ENCODE measurements around the gene DNAJC24.
"Not testable (repeated sequence)": the region's sequence is repeated elsewhere in the genome, so short reads cannot be mapped to it uniquely, and the experiment has no call there.

DNAJC24 gene

GRCh38 chr11:31369348-31370329, at the start of gene DNAJC24, which contains the start of gene DCDC1:
DNAJC24 (plus strand) TSS chr11:31369860; CDS start chr11:31370749, 889 bp downstream.
DCDC1 (minus strand) TSS chr11:31369739; CDS start chr11:31328280, 41,459 bp downstream.
- peak within 1 kb of the TSS; percentile 82 for H3K27ac ChIP-seq (ENCODE audit: low read length)
- H3K4me2 ChIP-seq (ENCODE audit: insufficient read depth, low read length), result peak within 1 kb of the TSS; percentile 95
- no peaks in the 10 kb centered on the region for H4K20me1 ChIP-seq (ENCODE audit: insufficient read depth, low read length)
- H3K4me3 ChIP-seq (ENCODE audit: low read depth in 1 of 2, low read length in 2 of 2), result peak within 1 kb of the TSS; percentile 88 to 93
- no peak for TF ChIP-seq CTCF (IDR thresholded peaks at IDR 0.05; ENCODE audit: borderline replicate concordance, extremely low read depth, low read length, poor library complexity, severe bottlenecking)
- TF ChIP-seq EZH2 (IDR thresholded peaks at IDR 0.05; ENCODE audit: borderline replicate concordance, low read depth, low read length, severe bottlenecking), result no peak
- H3K27me3 ChIP-seq (ENCODE audit: insufficient read depth, low read length, poor library complexity), result no peaks in the 10 kb centered on the region
- H3K4me1 ChIP-seq (ENCODE audit: insufficient read depth, low read length), result peaks cover 28% of the 10 kb centered on the region
- DNase-seq (peak; percentile 92), ATAC-seq (ENCODE audit: insufficient read depth, low read depth) (peak; percentile 93)
- H3K79me2 ChIP-seq (ENCODE audit: insufficient read depth, low read length), result peaks cover 14% of the 10 kb centered on the region
- no peaks in the 10 kb centered on the region for H3K36me3 ChIP-seq (ENCODE audit: insufficient read depth, low read length)
- peak within 1 kb of the TSS; percentile 97 for H2AFZ ChIP-seq (ENCODE audit: low read depth, low read length)
- H3K9me3 ChIP-seq (ENCODE audit: insufficient read depth, low read length, severe bottlenecking), result no peaks in the 10 kb centered on the region
- H3K9ac ChIP-seq (ENCODE audit: low read depth, low read length), result peak within 1 kb of the TSS; percentile 80

- H3K9me3 ChIP-seq (ENCODE audit: insufficient read depth, low read length, severe bottlenecking); H4K20me1 ChIP-seq (ENCODE audit: insufficient read depth, low read length); H3K9ac ChIP-seq (ENCODE audit: low read depth, low read length); H3K4me2 ChIP-seq (ENCODE audit: insufficient read depth, low read length); H3K27me3 ChIP-seq (ENCODE audit: insufficient read depth, low read length, poor library complexity); ATAC-seq (ENCODE audit: insufficient read depth, low read depth); DNase-seq; H3K79me2 ChIP-seq (ENCODE audit: insufficient read depth, low read length); H3K4me3 ChIP-seq (ENCODE audit: low read depth in 1 of 2, low read length in 2 of 2); H2AFZ ChIP-seq (ENCODE audit: low read depth, low read length); H3K4me1 ChIP-seq (ENCODE audit: insufficient read depth, low read length); H3K36me3 ChIP-seq (ENCODE audit: insufficient read depth, low read length); H3K27ac ChIP-seq (ENCODE audit: low read length): not testable (repeated sequence)
These were observed 48.2 kb upstream of the DNAJC24 start for GRCh38 chr11:31321494-31321893.

- ATAC-seq (ENCODE audit: insufficient read depth, low read depth), result no peak
- TF ChIP-seq EZH2 (IDR thresholded peaks at IDR 0.05; ENCODE audit: borderline replicate concordance, low read depth, low read length, severe bottlenecking), result no peak
- TF ChIP-seq CTCF (IDR thresholded peaks at IDR 0.05; ENCODE audit: borderline replicate concordance, extremely low read depth, low read length, poor library complexity, severe bottlenecking), result no peak
These were observed 46.5 kb upstream of the DNAJC24 start for GRCh38 chr11:31323145-31323544.

GRCh38 chr11:31325160-31325559, 44.5 kb upstream of the DNAJC24 start:
- Histone ChIP-seq H3K79me2 (ENCODE audit: insufficient read depth, low read length) (no peaks in the 10 kb centered on the region), H3K27ac (ENCODE audit: low read length) (no peak overlapping the region), H4K20me1 (ENCODE audit: insufficient read depth, low read length) (no peaks in the 10 kb centered on the region), H3K27me3 (ENCODE audit: insufficient read depth, low read length, poor library complexity) (no peaks in the 10 kb centered on the region), H3K9ac (ENCODE audit: low read depth, low read length) (no peak overlapping the region), H3K4me1 (ENCODE audit: insufficient read depth, low read length) (no peaks in the 10 kb centered on the region), H2AFZ (ENCODE audit: low read depth, low read length) (no peak overlapping the region), H3K9me3 (ENCODE audit: insufficient read depth, low read length, severe bottlenecking) (no peaks in the 10 kb centered on the region), H3K4me3 (ENCODE audit: low read depth in 1 of 2, low read length in 2 of 2) (no peak overlapping the region), H3K36me3 (ENCODE audit: insufficient read depth, low read length) (no peaks in the 10 kb centered on the region), H3K4me2 (ENCODE audit: insufficient read depth, low read length) (no peak overlapping the region)
- ATAC-seq (ENCODE audit: insufficient read depth, low read depth) (no peak), DNase-seq (no peak)
- TF ChIP-seq CTCF (IDR thresholded peaks at IDR 0.05; ENCODE audit: borderline replicate concordance, extremely low read depth, low read length, poor library complexity, severe bottlenecking), result no peak
- no peak for TF ChIP-seq EZH2 (IDR thresholded peaks at IDR 0.05; ENCODE audit: borderline replicate concordance, low read depth, low read length, severe bottlenecking)

More at GRCh38 chr11:31323145-31323544, 46.5 kb upstream of the DNAJC24 start:
- H3K4me2 ChIP-seq (ENCODE audit: insufficient read depth, low read length), result no peak overlapping the region
- no peak overlapping the region for H3K27ac ChIP-seq (ENCODE audit: low read length)
- H4K20me1 ChIP-seq (ENCODE audit: insufficient read depth, low read length), result no peaks in the 10 kb centered on the region
- no peaks in the 10 kb centered on the region for H3K4me1 ChIP-seq (ENCODE audit: insufficient read depth, low read length)
- H3K36me3 ChIP-seq (ENCODE audit: insufficient read depth, low read length), result no peaks in the 10 kb centered on the region
- no peak overlapping the region for H2AFZ ChIP-seq (ENCODE audit: low read depth, low read length)
- no peak overlapping the region for H3K9ac ChIP-seq (ENCODE audit: low read depth, low read length)
- no peak for DNase-seq
- no peaks in the 10 kb centered on the region for H3K79me2 ChIP-seq (ENCODE audit: insufficient read depth, low read length)
- no peaks in the 10 kb centered on the region for H3K27me3 ChIP-seq (ENCODE audit: insufficient read depth, low read length, poor library complexity)
- H3K9me3 ChIP-seq (ENCODE audit: insufficient read depth, low read length, severe bottlenecking), result no peaks in the 10 kb centered on the region
- no peak overlapping the region for H3K4me3 ChIP-seq (ENCODE audit: low read depth in 1 of 2, low read length in 2 of 2)
